Measurements from ENCODE around the gene SLC45A1.

- TF ChIP-seq POLR2AphosphoS5 (IDR thresholded peaks at IDR 0.05; ENCODE audit: borderline replicate concordance, low read depth, low read length) = no peak
- TF ChIP-seq EZH2 (IDR thresholded peaks at IDR 0.05) = no peak
- peak; percentile 10 for TF ChIP-seq FOXP2 (optimal IDR thresholded peaks at IDR 0.05; ENCODE audit: control extremely low read depth, extremely low read length, insufficient read depth)
These were observed 55.8 kb downstream of the SLC45A1 start for GRCh38 chr1:8373581-8374241.

Measured in SK-N-MC (cell line).